HPDE6-E6E7 (cell line): ENCODE results near the gene CLASP2.

ENCODE experiments used
- DNase-seq: peaks from one replicate; pipeline ENCODE4 v3.0.0; 2011; ENCODE audit warnings: missing footprints; ENCODE audit errors: extremely low spot score

Gene CLASP2

DNA sequence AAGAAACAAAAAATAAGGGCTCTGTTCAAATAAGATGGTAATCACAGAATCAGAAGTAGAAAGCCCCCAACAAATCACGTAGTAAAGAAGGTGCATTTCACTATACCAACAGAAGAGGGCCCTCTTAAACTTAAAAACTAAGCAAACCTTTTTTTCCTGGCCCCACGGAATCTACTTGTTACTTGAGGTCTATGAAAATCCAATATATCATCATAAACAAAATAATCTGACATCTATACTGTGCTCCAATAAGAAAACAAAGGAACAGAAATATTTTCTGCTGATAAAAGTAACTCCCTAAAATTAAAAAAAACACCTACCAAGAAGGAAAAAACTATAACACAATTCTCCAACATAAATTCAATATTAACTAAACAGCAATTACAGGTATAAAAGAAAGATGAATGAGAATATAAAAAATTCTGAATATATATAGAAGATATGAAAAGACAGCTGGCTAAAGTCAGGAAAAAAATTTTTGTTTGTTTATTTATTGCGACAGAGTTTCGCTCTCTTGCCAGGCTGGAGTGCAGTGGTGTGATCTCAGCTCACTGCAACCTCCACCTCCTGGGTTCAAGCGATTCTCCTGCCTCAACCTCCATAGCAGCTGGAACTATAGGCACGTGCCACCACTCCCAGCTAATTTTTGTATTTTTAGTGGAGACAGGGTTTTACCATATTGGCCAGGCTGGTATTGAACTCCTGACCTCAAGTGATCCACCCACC, 81.8 kb downstream of the CLASP2 start:
- DNase-seq, result peak; percentile 0

DNA sequence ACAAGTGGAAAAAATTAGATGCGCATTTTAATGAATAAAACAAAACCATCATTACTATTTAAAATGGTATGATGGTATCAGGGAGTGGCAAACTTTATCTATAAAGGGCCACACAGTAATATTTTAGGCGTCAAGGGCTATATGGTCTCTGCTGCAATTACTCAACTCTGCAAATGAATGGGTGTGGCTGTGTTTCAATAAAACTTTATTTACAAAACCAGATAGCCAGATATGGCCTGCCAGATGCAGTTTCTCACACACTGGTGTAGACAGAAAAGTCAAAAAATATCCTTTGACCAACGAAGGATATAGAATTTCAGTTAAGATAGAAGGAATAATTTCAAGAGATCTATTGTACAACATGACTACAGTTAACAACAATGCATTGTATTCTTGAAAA, 83.8 kb downstream of the CLASP2 start:
- no peak for DNase-seq

DNA sequence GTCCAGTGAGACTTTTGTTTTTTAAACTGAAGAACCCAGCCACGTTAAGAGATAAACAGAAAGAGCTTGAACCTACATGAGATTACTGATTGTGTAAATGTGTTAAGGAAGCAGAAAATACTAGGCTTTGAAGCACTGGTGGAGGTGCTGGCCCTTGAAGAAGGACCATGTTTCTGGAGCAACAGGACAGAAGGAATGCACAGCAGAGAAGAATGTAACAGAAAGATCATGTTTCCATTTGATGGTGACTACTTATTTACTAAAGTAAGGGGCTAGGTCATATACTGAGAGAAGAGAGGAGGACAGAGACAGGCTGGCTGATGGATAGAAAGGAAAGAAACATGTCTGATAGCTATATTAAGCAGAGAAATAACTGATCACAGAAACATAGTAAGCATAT, 88.8 kb downstream of the CLASP2 start:
- no peak for DNase-seq

DNA sequence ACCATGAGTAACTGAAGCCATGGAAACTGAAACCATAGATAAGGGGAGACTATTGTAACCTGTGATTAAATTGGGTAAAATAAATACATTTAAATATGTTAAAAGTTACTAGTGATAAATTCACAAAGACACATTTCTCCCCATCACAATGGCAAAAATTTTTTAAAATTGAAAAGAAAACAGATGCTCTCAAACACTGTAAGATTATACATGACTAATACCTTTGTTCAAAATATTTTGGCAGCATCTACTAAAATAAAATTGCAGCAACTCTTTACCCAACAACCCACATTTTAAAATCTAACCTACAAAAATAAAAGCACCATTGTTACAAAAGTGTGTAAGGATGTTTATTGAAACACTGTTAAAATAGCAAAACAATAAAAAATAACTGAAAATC, 93.3 kb downstream of the CLASP2 start:
- DNase-seq, result no peak

DNA sequence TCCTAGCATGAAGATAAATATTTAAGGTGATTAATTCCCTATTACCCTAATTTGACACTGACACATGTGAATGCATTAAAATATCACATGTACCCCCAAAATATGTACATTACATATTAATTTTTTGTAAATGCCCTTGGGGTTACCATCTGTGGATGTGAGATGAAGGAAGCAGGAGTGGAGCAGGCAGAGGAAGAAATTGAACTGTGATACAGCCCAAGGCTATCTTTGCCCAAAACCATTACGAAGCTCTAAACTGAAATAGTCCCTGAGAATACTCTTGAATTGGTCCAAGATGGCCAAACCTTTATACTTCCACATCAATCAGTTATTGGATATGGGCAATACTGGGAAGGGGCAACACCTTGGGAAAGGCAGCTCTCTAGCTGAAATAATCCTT, 105.0 kb downstream of the CLASP2 start:
- no peak for DNase-seq

DNA sequence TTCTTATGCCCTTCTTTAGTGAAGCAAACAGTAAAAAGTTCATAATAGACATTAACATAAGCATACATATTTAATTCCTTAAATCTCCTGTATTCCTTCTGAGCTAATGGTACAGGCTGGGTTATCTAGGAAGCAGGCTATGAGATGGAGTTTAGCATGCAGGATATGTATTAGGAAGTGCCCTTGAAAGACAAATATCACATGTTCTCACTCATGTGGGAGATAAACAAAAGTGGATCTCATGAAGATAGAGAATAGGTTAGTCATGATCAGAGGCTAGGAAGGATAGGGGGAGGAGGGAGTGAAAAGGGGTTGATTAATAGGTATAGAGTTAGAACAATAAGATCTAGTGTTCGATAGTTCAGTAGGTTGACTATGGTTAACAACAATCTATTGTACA, 105.4 kb downstream of the CLASP2 start:
- DNase-seq, result no peak

DNA sequence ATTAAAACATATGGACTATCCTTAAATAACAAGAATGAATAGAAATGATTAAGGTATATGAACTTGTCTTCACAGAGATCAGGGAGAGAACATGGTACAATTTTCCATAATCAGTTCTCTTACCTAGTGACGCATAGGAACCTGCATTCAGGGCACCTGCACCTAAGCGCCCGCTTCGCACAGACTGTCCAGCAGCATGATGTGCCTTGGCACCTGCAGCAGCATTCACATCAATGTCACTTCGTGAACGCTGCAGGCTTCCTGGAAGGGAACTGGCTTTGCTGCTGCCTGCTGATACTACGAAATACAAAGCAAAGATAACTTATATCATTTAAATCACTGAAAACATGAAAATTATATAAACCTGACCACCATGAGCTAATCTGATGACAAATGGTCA, 115.2 kb downstream of the CLASP2 start:
- no peak for DNase-seq

DNA sequence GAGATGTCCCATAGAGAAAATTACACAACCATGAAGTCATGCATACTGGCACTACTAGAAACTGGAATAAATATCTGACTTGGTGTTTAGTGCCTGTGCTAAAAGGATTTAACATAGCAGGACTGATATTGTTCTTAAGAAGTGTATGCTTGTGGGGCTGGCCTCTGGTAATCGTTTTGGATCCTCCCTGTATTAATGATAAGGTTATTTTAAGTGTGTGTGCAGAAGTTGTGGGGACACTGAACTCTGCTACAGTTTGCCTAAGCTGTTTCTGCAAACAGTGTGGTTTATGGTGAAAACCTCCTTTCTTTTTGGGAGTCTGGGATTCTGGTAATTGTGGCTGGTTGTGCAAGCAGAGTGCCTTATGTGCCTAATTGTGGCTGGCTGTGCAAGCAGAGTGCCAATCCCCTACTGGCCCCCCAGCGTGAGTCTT, 120.8 kb downstream of the CLASP2 start:
- no peak for DNase-seq

DNA sequence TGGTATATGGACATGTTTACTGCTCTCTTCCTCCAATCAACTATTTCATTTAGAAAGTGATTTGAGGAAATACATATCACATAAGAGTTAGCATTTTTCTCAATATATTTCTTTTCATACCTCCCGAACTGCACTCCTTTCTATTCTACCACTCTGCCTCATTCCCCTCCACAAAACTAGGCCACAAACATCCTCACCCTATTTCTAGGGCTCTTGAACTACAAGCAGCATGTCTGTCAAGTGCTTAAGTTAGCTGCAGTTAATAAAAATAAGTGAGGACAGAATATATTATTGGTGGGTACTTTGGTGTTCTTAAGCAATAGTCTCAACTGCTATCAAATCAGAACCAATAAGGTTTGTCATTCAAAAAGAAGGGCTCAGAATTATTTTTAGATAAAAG, 125.1 kb downstream of the CLASP2 start:
- DNase-seq, result no peak

DNA sequence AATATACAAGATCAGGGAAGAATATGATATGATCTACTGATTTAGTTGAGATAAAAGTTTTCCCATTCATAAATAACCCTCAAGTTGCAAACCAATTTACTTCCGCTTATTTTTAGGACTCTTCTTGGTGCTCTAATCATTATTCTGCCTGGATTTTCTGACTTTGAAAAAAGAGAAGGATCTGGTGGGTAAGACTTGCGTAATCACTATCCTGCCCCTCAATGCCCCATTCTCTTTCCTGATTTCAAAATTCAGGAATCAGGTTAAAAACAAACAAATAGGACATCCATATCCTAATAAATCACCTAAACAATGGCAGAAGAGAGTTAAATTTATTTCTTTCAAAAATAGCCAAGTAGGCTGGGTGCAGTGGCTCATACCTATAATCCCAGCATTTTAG, 127.5 kb downstream of the CLASP2 start:
- DNase-seq, result no peak

DNA sequence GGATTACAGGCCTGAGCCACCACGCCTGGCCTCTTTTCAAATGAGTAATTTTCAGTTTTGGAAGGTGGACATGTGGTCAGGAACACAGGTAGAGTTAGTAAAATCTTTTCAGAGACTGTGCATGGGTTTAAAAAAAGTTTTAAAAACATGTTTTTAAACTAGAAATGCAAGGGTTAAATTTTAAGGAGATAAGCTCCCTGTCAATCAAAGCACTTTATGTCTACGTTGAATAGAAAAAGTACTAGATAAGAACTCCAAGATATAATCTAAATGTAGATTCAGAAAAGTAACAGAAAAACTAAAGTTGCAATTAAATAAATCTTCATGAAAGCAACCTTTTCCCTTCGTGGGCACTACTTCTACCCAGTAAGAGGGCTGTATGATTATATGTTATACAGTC, 131.7 kb downstream of the CLASP2 start:
- no peak for DNase-seq

DNA sequence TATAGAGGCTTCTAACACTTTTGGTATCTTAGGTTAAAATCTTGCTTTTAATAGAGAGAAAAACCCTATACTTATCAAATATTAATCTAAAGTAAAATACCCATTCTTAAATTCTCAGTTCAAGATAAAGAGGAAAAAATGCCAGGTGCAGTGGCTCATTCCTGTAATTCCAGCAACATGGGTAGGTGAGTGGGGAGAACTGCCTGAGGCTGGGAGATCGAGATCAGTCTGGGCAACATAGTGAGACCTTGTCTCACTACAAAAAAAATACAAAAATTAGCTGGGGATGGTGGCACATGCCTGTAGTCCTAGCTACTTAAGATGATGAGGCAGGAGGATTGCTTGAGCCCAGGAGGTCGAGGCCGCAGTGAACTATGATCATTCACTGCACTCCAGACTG, 135.8 kb downstream of the CLASP2 start:
- no peak for DNase-seq

DNA sequence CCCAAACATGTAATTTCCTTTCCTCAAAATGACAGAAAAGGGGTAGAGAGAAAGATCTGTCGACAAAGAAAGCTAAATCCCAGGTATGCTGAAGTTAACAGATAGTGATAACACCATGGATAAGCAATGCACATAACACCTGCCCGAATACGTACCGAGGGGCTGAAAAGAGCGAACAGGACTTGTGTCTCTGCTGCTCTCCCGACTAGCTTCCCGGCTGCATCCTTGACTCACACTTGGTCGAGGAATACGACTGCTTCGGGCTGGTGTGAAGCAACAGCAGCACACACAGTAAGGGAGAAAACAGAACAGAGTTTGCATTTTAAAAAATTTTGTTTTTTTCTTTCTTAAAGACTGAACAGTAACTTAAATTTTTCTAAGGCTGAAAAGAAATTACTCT, 136.4 kb downstream of the CLASP2 start:
- DNase-seq, result no peak

DNA sequence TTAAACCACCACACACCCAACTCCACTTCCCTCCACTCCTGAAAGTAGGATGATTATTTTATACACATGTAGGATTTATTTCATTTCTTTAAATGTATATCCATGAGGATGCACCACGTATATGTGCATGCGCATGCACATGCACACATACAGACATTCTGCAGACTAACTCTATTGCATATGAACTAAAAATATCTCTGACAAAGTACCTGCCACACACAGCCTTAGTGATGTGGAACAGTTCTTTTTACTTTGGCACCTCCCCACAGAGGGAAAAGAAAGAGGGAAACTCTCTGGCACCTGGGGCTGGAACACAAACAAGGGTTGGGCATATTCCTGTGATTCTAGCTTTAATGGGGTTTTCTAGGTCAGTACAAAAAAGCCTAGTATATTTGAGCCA, 138.2 kb downstream of the CLASP2 start:
- DNase-seq, result no peak

DNA sequence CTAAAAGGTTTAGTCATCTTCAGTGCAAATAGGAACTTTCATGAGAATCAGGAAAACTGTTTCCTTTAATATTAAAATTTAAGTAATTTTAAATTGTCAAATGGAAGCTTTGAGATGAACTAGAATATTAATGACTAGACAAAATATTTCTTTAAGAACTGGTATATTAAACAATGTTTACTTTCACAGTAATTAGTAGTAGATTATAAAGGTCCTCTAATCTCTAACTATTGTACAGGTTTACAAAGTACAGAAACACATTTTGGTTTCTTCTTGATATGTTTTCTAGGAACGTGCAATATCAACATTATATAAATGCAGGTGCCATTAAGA, 138.9 kb downstream of the CLASP2 start:
- DNase-seq, result no peak

DNA sequence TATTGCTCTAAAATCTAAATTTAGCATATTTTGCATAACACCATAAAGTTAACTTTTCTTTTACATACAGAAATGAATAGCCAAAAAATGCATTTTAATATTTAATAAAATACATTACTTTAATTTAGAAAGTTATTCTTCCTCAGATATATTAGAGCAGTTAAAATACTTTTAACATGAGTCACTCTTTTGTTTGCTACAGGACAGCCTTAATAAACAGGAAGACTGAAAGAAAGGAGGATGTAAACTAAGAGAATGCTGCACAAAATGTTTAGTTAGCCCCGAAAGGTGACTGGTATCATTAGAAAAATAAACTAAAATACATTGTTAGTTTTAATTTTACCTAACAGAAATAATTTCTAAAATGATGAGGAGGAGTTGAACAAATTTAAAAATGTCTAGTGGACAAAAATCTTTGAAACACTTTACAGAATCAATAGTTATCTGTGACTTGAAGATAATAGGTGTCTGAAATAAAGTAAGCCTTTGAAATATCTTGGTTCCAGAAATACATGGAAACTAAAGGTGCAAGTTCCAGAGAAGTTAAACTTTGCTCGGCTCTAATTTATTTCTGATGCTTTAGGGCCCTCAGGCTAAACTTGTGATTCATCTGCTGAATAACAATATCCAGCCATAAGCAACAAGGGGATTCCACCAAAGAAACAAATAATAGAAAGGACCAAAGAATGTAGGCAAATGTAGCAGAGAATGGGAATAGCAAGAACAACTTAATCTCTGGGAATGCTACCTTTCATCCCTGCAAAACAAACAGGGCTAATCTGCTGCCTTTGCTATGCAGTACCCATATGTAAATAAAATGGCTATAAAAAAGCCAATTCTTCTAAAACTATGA, 139.5 kb downstream of the CLASP2 start:
- no peak for DNase-seq

DNA sequence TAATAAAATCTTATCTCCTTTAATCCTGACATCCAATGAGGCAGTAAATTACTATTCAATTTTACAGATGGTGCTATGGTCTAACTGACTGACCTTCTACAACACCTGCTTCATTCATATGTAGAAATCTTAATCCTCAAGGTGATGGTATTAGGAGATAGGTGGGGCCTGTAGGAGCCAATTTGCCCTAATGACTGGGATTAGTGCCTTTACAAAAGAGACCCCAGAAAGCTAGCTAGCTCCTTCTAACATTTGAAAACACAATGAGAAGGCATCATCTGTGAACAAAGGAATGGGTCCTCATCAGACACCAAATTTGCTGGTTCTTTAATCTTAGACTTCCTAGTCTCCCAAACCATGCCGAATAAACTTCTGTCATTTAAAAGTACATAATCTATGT, 140.5 kb downstream of the CLASP2 start:
- DNase-seq, result no peak

DNA sequence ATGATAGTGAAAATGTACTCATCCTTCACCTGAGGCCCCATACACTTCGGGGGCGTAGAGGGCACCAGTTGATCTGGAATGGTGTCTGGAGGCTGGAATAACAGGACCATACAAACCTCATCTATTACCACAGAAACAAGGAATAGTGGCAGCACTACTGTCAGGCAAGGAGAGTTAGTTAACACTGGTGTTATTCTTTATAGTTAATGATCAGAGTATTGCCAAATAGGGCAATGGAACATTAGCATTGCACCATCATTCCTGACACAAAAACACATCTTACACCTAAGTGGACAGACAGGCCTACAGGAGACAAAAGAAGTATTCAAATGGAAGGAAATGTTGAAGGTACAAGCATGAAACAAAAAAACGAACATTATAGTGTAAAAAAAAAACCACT, 140.9 kb downstream of the CLASP2 start:
- DNase-seq, result no peak

DNA sequence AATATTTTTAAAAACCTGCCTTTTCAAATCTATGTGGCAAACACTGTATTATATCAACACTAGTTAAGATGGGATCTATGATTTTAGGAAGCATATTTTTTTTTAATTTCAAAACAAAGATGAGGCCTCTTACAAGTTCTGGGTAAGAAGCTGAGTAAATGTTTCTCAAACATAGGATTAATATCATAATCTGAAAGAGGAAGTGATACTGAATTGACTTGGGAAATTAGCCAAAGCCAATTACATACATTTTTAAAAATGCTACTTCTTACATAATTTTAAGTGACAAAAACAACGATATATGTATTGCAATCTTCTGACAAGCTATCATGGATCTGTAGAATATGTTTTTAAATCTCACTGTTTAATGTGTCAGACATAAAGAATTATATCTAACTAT, 142.7 kb downstream of the CLASP2 start:
- DNase-seq, result no peak

DNA sequence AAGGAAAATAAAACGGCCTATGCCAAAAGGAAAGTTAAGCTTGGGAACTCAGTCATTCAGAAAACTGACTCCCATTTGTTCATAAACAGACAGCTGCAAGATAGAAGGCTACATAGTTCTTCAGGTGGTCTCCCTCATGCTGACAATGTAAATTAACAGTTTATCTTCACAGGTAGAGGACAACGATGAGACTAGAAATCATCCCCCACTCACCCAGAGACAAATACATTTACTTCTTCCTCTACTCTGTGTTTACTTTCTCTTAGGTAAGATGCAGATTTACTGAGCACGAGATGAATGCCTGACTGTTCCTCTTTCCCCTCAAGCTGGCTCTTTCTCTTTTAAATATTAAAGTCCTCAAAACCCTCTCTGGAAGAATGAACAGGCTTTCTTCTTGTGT, 160.2 kb downstream of the CLASP2 start:
- no peak for DNase-seq

DNA sequence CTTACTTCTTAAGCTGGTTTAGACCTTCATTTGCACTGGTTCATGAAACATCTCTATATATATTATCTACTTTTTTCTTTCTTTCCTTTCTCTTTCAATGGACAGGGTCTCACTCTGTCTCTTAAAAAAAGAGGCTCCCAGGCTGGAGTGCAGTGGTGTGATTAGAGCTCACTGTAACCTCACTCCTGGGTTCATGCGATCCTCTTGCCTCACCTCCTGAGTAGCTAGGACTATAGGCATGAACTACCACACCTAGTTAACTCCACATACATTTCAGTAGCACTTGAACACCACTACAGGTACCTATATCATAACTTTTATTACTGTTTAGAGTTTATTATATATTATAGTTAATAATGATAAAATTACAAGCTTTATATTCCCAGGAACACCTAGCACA, 160.8 kb downstream of the CLASP2 start:
- no peak for DNase-seq

DNA sequence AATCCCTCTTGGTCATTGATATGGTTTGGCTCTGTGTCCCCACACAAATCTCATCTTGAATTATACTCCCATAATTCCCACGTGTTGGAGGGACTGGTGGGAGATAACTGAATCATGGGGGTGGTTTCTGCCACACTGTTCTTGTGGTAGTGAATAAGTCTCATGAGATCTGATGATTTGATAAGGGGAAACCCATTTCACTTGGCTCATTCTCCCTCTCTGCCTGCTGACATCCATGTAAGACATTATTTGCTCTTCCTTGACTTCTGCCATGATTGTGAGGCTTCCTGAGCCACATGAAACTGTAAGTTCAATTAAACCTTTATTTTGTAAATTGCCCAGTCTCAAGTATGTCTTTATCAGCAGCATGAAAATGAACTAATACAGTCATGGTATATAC, 171.0 kb downstream of the CLASP2 start:
- no peak for DNase-seq

DNA sequence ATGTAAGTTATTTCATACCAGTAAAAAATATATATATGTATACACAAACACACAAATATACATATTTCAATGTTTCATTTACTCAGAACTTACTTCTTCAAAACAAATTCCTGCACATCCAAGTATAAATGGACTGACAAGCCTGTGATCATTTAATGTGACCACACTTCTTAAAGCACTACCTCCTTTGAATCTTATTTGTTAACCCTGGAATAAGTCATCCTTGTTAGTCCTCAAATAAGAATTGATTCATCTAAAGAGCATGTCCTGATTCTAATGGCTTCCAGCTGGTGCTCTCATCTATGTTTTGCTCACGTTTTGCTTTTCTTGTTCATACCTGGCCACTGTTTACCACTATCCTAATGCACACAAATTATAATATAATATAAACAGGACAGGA, 173.9 kb downstream of the CLASP2 start:
- no peak for DNase-seq

DNA sequence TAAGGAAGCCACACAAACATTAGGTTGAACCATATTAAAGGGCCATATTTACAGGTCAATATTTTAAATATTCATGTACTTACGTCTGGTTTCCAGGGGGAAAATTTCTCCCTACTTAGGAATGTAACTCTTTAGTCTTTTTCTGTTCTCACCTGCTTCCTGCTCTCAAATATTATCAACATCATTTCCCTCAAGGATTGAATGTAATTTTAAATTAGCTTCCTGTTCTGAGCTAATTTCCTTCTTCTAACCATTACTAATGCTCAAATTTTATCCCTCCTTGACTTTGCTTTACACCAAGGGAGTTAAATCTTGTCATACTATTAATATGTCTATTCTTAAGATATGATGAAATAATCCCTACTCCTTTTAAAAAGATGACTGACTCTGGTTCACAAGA, 174.5 kb downstream of the CLASP2 start:
- DNase-seq, result no peak
